GM21381 (cell line): ENCODE data around the gene SEC61A1.

Experiments used
- ATAC-seq: cut with Tn5 transposase; IDR thresholded peaks from one replicate; pipeline ENCODE4 v1.9.1; 2021; ENCODE audit warnings: mild to moderate bottlenecking, moderate library complexity; ENCODE audit not compliant: unreplicated experiment

The SEC61A1 gene

GRCh38 chr3:128111147-128111546 lies 58.9 kb downstream of the SEC61A1 start:
- no peak for ATAC-seq

- peak; percentile 65 for ATAC-seq
Observed at GRCh38 chr3:128112357-128112968, 60.2 kb downstream of the SEC61A1 start.

DNA sequence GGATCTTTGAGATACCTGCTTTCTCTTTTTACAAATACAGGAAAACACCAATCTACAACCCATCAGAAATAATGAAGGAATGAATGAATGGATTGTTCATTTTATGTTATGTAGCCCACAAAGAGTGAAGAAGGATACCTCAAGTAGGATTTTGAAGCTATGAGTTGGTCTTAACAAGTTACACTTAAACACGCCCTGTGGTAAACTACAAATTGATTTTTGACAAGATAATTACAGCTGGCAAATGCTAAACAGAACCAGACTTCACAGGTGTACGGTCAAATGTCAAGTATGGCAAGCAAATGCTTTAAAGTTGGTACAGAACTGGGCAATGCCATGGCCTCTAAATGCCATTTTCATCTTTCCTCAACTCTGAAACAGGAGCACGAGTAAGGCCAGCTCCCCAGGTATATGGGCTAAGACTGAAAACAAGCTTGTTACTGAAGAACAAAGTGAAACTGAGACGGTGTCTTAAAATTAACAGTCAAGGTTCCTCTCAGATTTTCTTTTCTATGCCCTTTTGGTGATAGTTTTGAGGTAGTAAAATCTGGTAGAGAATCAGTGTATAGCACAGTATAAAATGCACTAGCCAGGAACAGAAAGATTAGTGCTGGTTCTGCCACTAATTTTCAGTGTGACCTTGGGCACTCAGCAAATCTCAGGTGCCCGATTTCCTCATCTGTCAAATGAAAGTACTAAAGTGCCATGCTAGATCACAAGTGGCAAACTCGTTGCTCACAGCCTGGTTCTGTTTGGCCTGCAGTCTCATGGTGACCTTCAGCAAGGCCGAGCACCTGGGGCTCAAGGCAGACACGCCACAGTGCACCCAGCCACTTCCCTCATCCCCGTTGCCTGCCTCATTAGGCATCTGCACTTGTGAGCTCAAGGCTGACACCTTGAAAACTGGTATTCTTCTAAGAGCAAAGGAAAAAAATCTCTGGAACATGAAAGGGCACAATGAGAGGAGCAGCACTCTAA lies 61.9 kb downstream of the SEC61A1 start:
- ATAC-seq, result no peak
